Osteocyte (in vitro differentiated cells): ENCODE measurements around the gene ANKRD17. TPM values are rescaled to one million over a fixed set of nuclear protein-coding genes. Genes with fewer than 3 reads are reported as not detected.
A peak's percentile ranks its signal among the peaks of the same experiment; 100 is the strongest.
"Not testable (repeated sequence)": the region's sequence is repeated elsewhere in the genome, so short reads cannot be mapped to it uniquely, and the experiment has no call there.

Experiments
- DNase-seq: peaks from one replicate; pipeline ENCODE4 v3.0.0; 2021; ENCODE audit warnings: mixed read lengths; ENCODE audit not compliant: unreplicated experiment; ENCODE audit errors: extremely low spot score
- H3K27ac Mint-ChIP-seq: one replicate; pipeline ENCODE4 v1.8.0; 2021; ENCODE audit warnings: mild to moderate bottlenecking, mixed read lengths; ENCODE audit not compliant: unreplicated experiment
- H3K27me3 Mint-ChIP-seq: one replicate; pipeline ENCODE4 v1.8.0; 2021; ENCODE audit warnings: mixed read lengths; ENCODE audit not compliant: unreplicated experiment
- H3K36me3 Mint-ChIP-seq: one replicate; pipeline ENCODE4 v1.8.0; 2021; ENCODE audit warnings: mixed read lengths; ENCODE audit not compliant: unreplicated experiment
- H3K4me1 Mint-ChIP-seq: one replicate; pipeline ENCODE4 v1.8.0; 2021; ENCODE audit warnings: mixed read lengths; ENCODE audit not compliant: unreplicated experiment
- H3K4me3 Mint-ChIP-seq: one replicate; pipeline ENCODE4 v1.8.0; 2021; ENCODE audit warnings: mild to moderate bottlenecking, moderate library complexity, mixed read lengths; ENCODE audit not compliant: unreplicated experiment
- H3K9me3 Mint-ChIP-seq: one replicate; pipeline ENCODE4 v1.8.0; 2021; ENCODE audit warnings: mixed read lengths; ENCODE audit not compliant: unreplicated experiment
- total RNA-seq: library from RNA; stranded (reverse); gene quantifications from 2 replicates; pipeline ENCODE4 v1.2.1, GENCODE V29; 2021
- TF ChIP-seq, protein P1 (sequence below): fragments of 200-600 bp; sonication (generic); IDR thresholded peaks from 2 replicates; pipeline ENCODE4 v1.5.0; 2021; ENCODE audit warnings: antibody characterized with exemption, mild to moderate bottlenecking, moderate library complexity

The ANKRD17 gene
- total RNA-seq, 1 donor from 2014 or later = 76.0 TPM

DNA sequence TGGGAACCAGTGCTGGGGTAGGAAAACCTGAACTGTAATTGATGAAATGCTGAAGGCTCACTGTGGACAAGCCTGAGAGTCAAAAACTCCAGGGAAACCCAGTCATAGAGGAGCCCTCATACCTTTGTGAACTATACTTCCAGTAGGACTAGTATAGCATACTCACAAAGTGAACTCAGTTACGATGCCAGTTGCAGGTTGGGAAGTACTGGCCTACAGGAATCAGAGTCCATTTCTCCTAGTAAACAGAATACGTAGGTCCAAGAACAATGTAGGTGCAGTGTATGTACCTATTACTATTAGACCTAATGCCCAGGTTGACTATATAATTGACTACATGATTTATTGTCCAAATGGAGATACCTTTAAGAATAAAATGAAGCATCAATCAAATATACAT lies 8.5 kb upstream of the ANKRD17 start:
- Mint-ChIP-seq H3K9me3 (no peaks in the 10 kb centered on the region), H3K4me3 (no peak overlapping the region), H3K27me3 (no peaks in the 10 kb centered on the region), H3K4me1 (no peaks in the 10 kb centered on the region), H3K27ac (no peak overlapping the region), H3K36me3 (no peaks in the 10 kb centered on the region)
- no peak for DNase-seq
- TF ChIP-seq, protein P1, sequence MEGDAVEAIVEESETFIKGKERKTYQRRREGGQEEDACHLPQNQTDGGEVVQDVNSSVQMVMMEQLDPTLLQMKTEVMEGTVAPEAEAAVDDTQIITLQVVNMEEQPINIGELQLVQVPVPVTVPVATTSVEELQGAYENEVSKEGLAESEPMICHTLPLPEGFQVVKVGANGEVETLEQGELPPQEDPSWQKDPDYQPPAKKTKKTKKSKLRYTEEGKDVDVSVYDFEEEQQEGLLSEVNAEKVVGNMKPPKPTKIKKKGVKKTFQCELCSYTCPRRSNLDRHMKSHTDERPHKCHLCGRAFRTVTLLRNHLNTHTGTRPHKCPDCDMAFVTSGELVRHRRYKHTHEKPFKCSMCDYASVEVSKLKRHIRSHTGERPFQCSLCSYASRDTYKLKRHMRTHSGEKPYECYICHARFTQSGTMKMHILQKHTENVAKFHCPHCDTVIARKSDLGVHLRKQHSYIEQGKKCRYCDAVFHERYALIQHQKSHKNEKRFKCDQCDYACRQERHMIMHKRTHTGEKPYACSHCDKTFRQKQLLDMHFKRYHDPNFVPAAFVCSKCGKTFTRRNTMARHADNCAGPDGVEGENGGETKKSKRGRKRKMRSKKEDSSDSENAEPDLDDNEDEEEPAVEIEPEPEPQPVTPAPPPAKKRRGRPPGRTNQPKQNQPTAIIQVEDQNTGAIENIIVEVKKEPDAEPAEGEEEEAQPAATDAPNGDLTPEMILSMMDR = no peak

DNA sequence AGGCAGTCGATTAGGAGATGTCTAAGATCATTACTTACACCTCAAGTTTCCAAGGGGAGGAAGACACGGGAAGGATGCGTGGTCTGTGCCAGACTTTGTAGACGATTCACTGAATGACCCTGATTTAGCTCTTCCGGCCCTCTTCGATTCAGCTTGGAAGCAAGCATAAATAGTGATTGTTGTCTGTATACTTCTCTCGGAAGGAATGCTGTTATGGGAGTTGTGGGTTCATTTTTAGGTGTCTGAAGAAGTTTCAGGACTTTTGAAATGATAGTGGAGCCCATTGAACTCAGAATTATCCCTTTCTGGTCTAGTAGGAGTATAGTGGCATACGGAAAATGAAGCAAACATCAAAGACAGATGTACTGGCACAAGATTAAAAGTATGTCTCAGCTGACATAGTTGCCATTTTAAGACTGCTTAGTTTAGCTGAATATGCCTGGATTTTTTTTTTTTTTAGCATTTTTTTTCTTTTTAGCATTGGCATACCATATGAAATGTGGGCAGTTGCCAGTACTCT lies 1.0 kb upstream of the ANKRD17 start:
- Mint-ChIP-seq H3K9me3 (no peaks in the 10 kb centered on the region), H3K27me3 (no peaks in the 10 kb centered on the region), H3K4me1 (peaks cover 33% of the 10 kb centered on the region), H3K4me3 (peak overlapping the region; percentile 99), H3K27ac (peak overlapping the region; percentile 100), H3K36me3 (no peaks in the 10 kb centered on the region)
- TF ChIP-seq, protein P1 = no peak
- DNase-seq = no peak

DNA sequence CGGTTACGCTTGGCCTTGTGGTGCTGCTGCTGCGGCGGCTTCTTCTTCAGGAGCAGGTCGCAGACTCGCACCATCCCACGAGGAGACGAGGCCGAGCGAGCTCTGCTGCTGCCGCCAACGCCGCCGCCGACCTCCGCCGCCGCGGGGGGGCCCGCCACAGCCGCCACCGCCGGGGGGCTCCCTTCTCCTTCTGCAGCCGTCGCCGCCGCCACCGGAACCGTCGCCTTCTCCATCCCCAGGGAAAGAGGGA lies 237 bp downstream of the ANKRD17 start:
- H3K9me3 Mint-ChIP-seq = no peaks in the 10 kb centered on the region
- H3K27me3 Mint-ChIP-seq = no peaks in the 10 kb centered on the region
- peaks cover 44% of the 10 kb centered on the region for H3K4me1 Mint-ChIP-seq
- no peak for DNase-seq
- H3K4me3 Mint-ChIP-seq = peak overlapping the region; percentile 99
- TF ChIP-seq, protein P1 = peak; percentile 47
- H3K36me3 Mint-ChIP-seq = no peaks in the 10 kb centered on the region
- H3K27ac Mint-ChIP-seq = peak overlapping the region; percentile 100

DNA sequence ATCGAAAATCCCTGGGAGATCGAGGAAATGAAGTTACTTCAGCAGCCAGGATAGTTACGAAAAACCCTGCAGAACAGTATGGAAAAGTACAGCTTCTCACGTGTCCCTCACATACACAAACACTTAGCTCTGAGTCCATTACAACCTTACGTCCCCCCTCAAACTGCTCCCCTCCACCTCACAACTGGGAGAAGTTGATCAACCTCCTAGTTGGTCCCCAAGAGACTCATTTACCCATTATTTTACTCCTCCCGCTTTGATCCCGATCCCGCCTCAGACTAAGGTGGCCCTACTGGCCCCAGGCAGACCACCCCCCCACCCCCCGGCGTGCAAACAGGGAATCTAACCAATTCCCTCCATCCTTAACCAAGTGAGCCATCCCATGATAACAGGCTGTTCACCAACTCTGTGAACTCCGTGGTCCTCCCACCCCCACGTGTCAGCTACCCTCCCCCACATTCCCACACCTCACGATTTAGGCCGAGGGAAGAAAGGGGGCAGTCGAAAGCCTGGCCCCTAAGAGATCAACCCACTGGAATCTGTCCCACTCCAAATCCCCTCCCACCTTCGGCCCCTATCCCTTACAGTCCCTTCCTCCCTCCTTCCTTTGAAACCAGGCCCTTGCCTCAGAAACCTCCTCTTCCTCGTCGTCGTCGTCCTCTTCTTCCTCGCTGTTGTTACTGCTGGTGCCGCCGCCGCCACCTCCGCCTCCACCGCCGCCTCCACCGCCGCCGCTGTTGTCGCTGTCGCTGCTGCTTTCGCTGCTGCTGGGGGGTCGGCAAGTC lies 755 bp downstream of the ANKRD17 start:
- DNase-seq = no peak
- TF ChIP-seq, protein P1 = no peak
- Mint-ChIP-seq H3K27me3 (no peaks in the 10 kb centered on the region), H3K4me3 (peak overlapping the region; percentile 99), H3K4me1 (peaks cover 49% of the 10 kb centered on the region), H3K27ac (peak overlapping the region; percentile 100), H3K9me3 (no peaks in the 10 kb centered on the region), H3K36me3 (peaks cover 3% of the 10 kb centered on the region)

DNA sequence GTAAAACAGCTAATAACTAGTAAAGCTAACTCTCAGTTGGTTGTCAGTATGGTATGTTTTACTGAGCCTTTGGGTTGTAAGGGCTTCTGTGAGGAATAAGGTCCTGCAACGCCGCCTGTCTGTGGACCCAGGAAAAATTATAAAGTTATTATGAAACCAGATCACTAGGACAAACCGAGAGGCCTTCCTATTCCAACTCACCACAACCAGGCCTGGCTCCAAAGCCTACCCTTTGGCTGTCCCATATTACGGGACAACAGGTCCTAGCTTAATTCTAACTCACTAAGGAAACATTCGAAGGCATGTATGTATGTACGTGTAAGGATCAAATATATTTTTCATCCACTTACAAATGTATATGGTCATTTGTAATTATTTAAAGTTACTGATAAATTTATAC lies 1.4 kb downstream of the ANKRD17 start:
- H3K36me3 Mint-ChIP-seq = peaks cover 9% of the 10 kb centered on the region
- H3K4me3 Mint-ChIP-seq = peak overlapping the region; percentile 99
- H3K27ac Mint-ChIP-seq = peak overlapping the region; percentile 100
- DNase-seq = peak; percentile 88
- no peaks in the 10 kb centered on the region for H3K9me3 Mint-ChIP-seq
- peaks cover 50% of the 10 kb centered on the region for H3K4me1 Mint-ChIP-seq
- TF ChIP-seq, protein P1 = peak; percentile 83
- H3K27me3 Mint-ChIP-seq = no peaks in the 10 kb centered on the region

DNA sequence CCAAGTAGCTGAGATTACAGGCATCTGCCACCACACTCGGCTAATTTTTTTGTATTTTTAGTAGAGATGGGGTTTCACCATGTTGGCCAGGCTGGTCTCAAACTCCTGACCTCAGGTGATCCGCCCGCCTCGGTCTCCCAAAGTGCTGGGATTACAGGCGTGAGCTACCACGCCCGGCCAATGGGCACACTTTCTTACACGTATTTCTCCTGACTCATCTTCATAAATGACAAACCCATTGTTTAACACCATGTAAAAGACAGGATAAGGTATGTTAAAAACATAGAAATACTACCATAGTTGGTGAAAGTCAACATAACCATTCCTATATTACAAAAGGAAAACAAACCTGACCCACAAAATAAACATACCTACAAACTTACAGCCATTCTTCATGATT lies 2.8 kb downstream of the ANKRD17 start:
- H3K27ac Mint-ChIP-seq = peak overlapping the region; percentile 19
- not testable (repeated sequence) for H3K9me3 Mint-ChIP-seq, H3K27me3 Mint-ChIP-seq, DNase-seq
- peak overlapping the region; percentile 99 for H3K4me3 Mint-ChIP-seq
- peaks cover 57% of the 10 kb centered on the region for H3K4me1 Mint-ChIP-seq
- peaks cover 11% of the 10 kb centered on the region for H3K36me3 Mint-ChIP-seq
